ENCODE results near the gene EMP1. TPM values are rescaled to one million over a fixed set of nuclear protein-coding genes. Genes with fewer than 3 reads are reported as not detected.

The EMP1 gene
- total RNA-seq, 1 experiment from 2014 or later = 0.63 TPM

- no peaks in the 10 kb centered on the region for H3K9me3 ChIP-seq (ENCODE audit: control insufficient read depth, low read depth, low read length)
- no peak overlapping the region for H2BK15ac ChIP-seq (ENCODE audit: low read depth, low read length)
- no CpG with 5 or more reads among the region's 6 CpGs for WGBS (ENCODE audit: extremely low coverage, insufficient read length, low lambda C conversion rate)
- peaks cover 3% of the 10 kb centered on the region for H3K4me1 ChIP-seq (ENCODE audit: insufficient read depth, low read length)
- H3K79me2 ChIP-seq (ENCODE audit: insufficient read depth, low read length) = no peaks in the 10 kb centered on the region
- H3K79me1 ChIP-seq (ENCODE audit: insufficient read depth, low read depth, low read length, poor library complexity, severe bottlenecking) = no peaks in the 10 kb centered on the region
- H3K4me3 Mint-ChIP-seq = no peak overlapping the region
- no peak for DNase-seq
- no peak overlapping the region for H2BK20ac ChIP-seq (ENCODE audit: low read depth, low read length, poor library complexity, severe bottlenecking)
- no peaks in the 10 kb centered on the region for H3K27me3 ChIP-seq (ENCODE audit: insufficient read depth, low read length)
- peaks cover 0 to 4% (median 0%) of the 10 kb centered on the region in 3 experiments; a peak in 2 of 7 replicates for H3K36me3 Mint-ChIP-seq (ENCODE audit: insufficient read depth in 1 of 3, low read depth in 3 of 3)
- H3K27ac Mint-ChIP-seq = 0 out of 7 replicates have a peak overlapping the region, but pooled peaks of 1 of the 3 experiments have one; percentile 20
- no peak overlapping the region for H3K56ac ChIP-seq (ENCODE audit: insufficient read length, low read depth, low read length)
- no peak overlapping the region for H3K9ac ChIP-seq (ENCODE audit: extremely low read depth, insufficient read length, low read length)
- H3K27me3 Mint-ChIP-seq (ENCODE audit: low read depth) = no peaks in the 10 kb centered on the region; the same call in 1 of the 2 replicates
- H3K9me3 Mint-ChIP-seq = no peaks in the 10 kb centered on the region; a peak in 1 of 5 replicates
- no peak overlapping the region for H2BK120ac ChIP-seq (ENCODE audit: low read depth, low read length, poor library complexity, severe bottlenecking)
- H2BK12ac ChIP-seq (ENCODE audit: insufficient read length, low read depth, low read length) = no peak overlapping the region
- TF ChIP-seq CTCF (conservative IDR thresholded peaks at IDR 0.05) = no peak
- H3K4me2 ChIP-seq (ENCODE audit: insufficient read depth, insufficient read length, low read length) = no peak overlapping the region
- no peak overlapping the region for H4K91ac ChIP-seq (ENCODE audit: insufficient read length, low read depth, low read length)
- no peak overlapping the region for H3K23ac ChIP-seq (ENCODE audit: insufficient read length, low read depth, low read length)
- H3K23me2 ChIP-seq (ENCODE audit: insufficient read length, low read depth, low read length, poor library complexity, severe bottlenecking) = no peaks in the 10 kb centered on the region
- no peak overlapping the region for H3K14ac ChIP-seq (ENCODE audit: insufficient read depth, low read length)
- no peak overlapping the region for H2AFZ ChIP-seq (ENCODE audit: low read length)
- H3T11ph ChIP-seq (ENCODE audit: low read length) = no peak overlapping the region
- no peak overlapping the region for H3K27ac ChIP-seq (ENCODE audit: insufficient read length, low read depth, low read length)
- no peaks in the 10 kb centered on the region for H4K20me1 ChIP-seq (ENCODE audit: control insufficient read depth, insufficient read depth, insufficient read length)
- H3K18ac ChIP-seq (ENCODE audit: insufficient read length, low read depth, low read length) = no peak overlapping the region
- H3K4ac ChIP-seq (ENCODE audit: low read depth, low read length) = no peak overlapping the region
- no peak overlapping the region for H4K5ac ChIP-seq (ENCODE audit: insufficient read length, low read depth, low read length)
- no peak overlapping the region for H2AK5ac ChIP-seq (ENCODE audit: insufficient read length, low read length)
- H2BK5ac ChIP-seq (ENCODE audit: insufficient read length, low read length) = no peak overlapping the region
- H4K8ac ChIP-seq (replicated peaks; ENCODE audit: insufficient read length, low read depth, low read length) = no peak overlapping the region
- peaks cover 23 to 27% of the 10 kb centered on the region in 2 experiments for H3K4me1 Mint-ChIP-seq
Measured at GRCh38 chr12:13152756-13153155, 43.8 kb upstream of the EMP1 start.

Measured in H9 (cell line).